Kidney (tissue), 14 donors: ENCODE results near the gene ABCB8. TPM values are rescaled to one million over a fixed set of nuclear protein-coding genes. Genes with fewer than 3 reads are reported as not detected.
"Not testable (repeated sequence)": the region's sequence is repeated elsewhere in the genome, so short reads cannot be mapped to it uniquely, and the experiment has no call there.

Experiments
- DNase-seq, 5 donors: peaks; one replicate each; pipeline ENCODE4 v3.0.0-alpha.2; 2013 to 2020
- FAIRE-seq: peaks from 2 replicates; lab custom pipeline; 2012; peaks lifted over from hg19 to GRCh38; lab: Jason Lieb, UNC
- H3K27ac ChIP-seq, 2 donors: one replicate each; pipeline ENCODE4 v1.7.0; 2013; ENCODE audit warnings: low read depth in 2 of 2, low read length in 2 of 2, inconsistent platforms in 1 of 2
- H3K27me3 ChIP-seq: one replicate; pipeline ENCODE4 v1.7.1; 2013; ENCODE audit warnings: low read length, inconsistent platforms; ENCODE audit not compliant: control insufficient read depth, insufficient read depth
- H3K36me3 ChIP-seq, 3 donors: one replicate each; pipeline versions ENCODE4 v1.7.0 to v1.7.1; 2013; ENCODE audit warnings: low read length in 3 of 3, control low read depth in 1 of 3, inconsistent platforms in 1 of 3; ENCODE audit not compliant: insufficient read depth in 3 of 3, control insufficient read depth in 2 of 3
- H3K4me1 ChIP-seq, 3 donors: one replicate each; pipeline versions ENCODE4 v1.7.0 to v1.7.1; 2013; ENCODE audit warnings: low read length in 3 of 3, inconsistent platforms in 1 of 3, low read depth in 1 of 3; ENCODE audit not compliant: control insufficient read depth in 2 of 3, insufficient read depth in 2 of 3
- H3K4me3 ChIP-seq, 3 donors: one replicate each; pipeline versions ENCODE4 v1.7.0 to v1.8.1; 2013; ENCODE audit warnings: low read length in 3 of 3, control low read depth in 1 of 3, inconsistent platforms in 1 of 3
- H3K9ac ChIP-seq, 3 donors: one replicate each; pipeline versions ENCODE4 v1.7.0 to v1.7.1; 2013; ENCODE audit warnings: low read length in 3 of 3, control low read depth in 1 of 3, inconsistent platforms in 1 of 3
- H3K9me3 ChIP-seq, 3 donors: one replicate each; pipeline versions ENCODE4 v1.7.0 to v1.7.1; 2013; ENCODE audit warnings: low read length in 3 of 3, control low read depth in 1 of 3, inconsistent platforms in 1 of 3; ENCODE audit not compliant: control insufficient read depth in 2 of 3, insufficient read depth in 1 of 3
- intact Hi-C: fragments of 100-400 bp; cut with DNase I; formaldehyde crosslinking; loops from one replicate; pipeline ENCODE4 v1.11.1; 2022
- polyA plus RNA-seq: library from polyadenylated mRNA; stranded (reverse); fragments of 350-450 nt; fragmentation: Illumina TruSeq; extraction: RNeasy Lipid Tissue Mini Kit (QIAGEN cat#74804); gene quantifications from one replicate; pipeline ENCODE4 v1.2.3, GENCODE V29; 2014; ENCODE audit warnings: low read depth, low replicate concordance; ENCODE audit not compliant: insufficient read depth
- total RNA-seq: library from RNA; stranded (reverse); fragmentation: NEBNext Ultra II Directional; extraction: Animal tissue kit (Norgen Biotek cat#: 25700); gene quantifications from one replicate; pipeline ENCODE4 v1.2.1, GENCODE V29; 2021
- TF ChIP-seq, protein P1 (sequence below): IDR thresholded peaks from 3 replicates; pipeline ENCODE4 v1.5.1; 2012; ENCODE audit warnings: mild to moderate bottlenecking, moderate library complexity, borderline replicate concordance; ENCODE audit not compliant: insufficient read depth; ENCODE audit errors: extremely low read depth
- donor health status: control.
- donor health status: control.
- donor health status: control.
- donor health status: control.
- donor health status: control.
- donor health status: DM: yes; HTN: yes; CAD: no.
- donor health status: Normal renal cell carcinoma (clear cell type).

ABCB8 gene
- total and polyA plus RNA-seq, 2 donors from 2014 or later: 34.3 to 36.0 TPM

GRCh38 chr7:151010307-151011096, 17.7 kb upstream of the ABCB8 start:
- Histone ChIP-seq H3K4me1 (peaks cover 0 to 20% (median 0%) of the 10 kb centered on the region in 3 donors), H3K4me3 (no peak overlapping the region), H3K27me3 (peaks cover 3% of the 10 kb centered on the region), H3K36me3 (no peaks in the 10 kb centered on the region), H3K9me3 (no peaks in the 10 kb centered on the region), H3K9ac (no peak overlapping the region), H3K27ac (no peak overlapping the region)
- FAIRE-seq (no peak), DNase-seq (peak; percentile 46 to 84 (median 71))
- TF ChIP-seq, protein P1, sequence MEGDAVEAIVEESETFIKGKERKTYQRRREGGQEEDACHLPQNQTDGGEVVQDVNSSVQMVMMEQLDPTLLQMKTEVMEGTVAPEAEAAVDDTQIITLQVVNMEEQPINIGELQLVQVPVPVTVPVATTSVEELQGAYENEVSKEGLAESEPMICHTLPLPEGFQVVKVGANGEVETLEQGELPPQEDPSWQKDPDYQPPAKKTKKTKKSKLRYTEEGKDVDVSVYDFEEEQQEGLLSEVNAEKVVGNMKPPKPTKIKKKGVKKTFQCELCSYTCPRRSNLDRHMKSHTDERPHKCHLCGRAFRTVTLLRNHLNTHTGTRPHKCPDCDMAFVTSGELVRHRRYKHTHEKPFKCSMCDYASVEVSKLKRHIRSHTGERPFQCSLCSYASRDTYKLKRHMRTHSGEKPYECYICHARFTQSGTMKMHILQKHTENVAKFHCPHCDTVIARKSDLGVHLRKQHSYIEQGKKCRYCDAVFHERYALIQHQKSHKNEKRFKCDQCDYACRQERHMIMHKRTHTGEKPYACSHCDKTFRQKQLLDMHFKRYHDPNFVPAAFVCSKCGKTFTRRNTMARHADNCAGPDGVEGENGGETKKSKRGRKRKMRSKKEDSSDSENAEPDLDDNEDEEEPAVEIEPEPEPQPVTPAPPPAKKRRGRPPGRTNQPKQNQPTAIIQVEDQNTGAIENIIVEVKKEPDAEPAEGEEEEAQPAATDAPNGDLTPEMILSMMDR: no peak
- intact Hi-C loops: no loop called here

GRCh38 chr7:151011097-151011409, 17.2 kb upstream of the ABCB8 start:
- TF ChIP-seq, protein P1: no peak

GRCh38 chr7:151011616-151012015, 16.6 kb upstream of the ABCB8 start:
- H3K27me3 ChIP-seq, H3K9me3 ChIP-seq, DNase-seq, H3K27ac ChIP-seq, H3K36me3 ChIP-seq, intact Hi-C loops, H3K4me3 ChIP-seq, H3K9ac ChIP-seq, FAIRE-seq: not testable (repeated sequence)
- H3K4me1 ChIP-seq: peaks cover 0 to 20% (median 0%) of the 10 kb centered on the region in 3 donors

More at GRCh38 chr7:151011097-151011409, 17.2 kb upstream of the ABCB8 start:
- H3K4me3 ChIP-seq: no peak overlapping the region
- H3K36me3 ChIP-seq: no peaks in the 10 kb centered on the region
- DNase-seq (peak in 1 of 5 donors; percentile 23), FAIRE-seq (no peak)
- no peak overlapping the region for H3K9ac ChIP-seq
- H3K27ac ChIP-seq: no peak overlapping the region
- peaks cover 0 to 20% (median 0%) of the 10 kb centered on the region in 3 donors for H3K4me1 ChIP-seq
- H3K9me3 ChIP-seq: no peaks in the 10 kb centered on the region
- peaks cover 3% of the 10 kb centered on the region for H3K27me3 ChIP-seq
- intact Hi-C loops: no loop called here

- Histone ChIP-seq H3K9ac (no peak overlapping the region), H3K36me3 (no peaks in the 10 kb centered on the region), H3K27ac (no peak overlapping the region), H3K27me3 (peaks cover 4% of the 10 kb centered on the region), H3K4me3 (no peak overlapping the region), H3K9me3 (no peaks in the 10 kb centered on the region), H3K4me1 (peaks cover 0 to 20% (median 0%) of the 10 kb centered on the region in 3 donors)
- intact Hi-C loops: no loop called here
- no peak for FAIRE-seq
- DNase-seq: peak in 1 of 5 donors; percentile 69
- TF ChIP-seq, protein P1: no peak
Measured at GRCh38 chr7:151012031-151012692, 16.1 kb upstream of the ABCB8 start.
